ENCODE measurements around the gene TNNI2.
A peak's percentile ranks its signal among the peaks of the same experiment; 100 is the strongest.

The TNNI2 gene

DNA sequence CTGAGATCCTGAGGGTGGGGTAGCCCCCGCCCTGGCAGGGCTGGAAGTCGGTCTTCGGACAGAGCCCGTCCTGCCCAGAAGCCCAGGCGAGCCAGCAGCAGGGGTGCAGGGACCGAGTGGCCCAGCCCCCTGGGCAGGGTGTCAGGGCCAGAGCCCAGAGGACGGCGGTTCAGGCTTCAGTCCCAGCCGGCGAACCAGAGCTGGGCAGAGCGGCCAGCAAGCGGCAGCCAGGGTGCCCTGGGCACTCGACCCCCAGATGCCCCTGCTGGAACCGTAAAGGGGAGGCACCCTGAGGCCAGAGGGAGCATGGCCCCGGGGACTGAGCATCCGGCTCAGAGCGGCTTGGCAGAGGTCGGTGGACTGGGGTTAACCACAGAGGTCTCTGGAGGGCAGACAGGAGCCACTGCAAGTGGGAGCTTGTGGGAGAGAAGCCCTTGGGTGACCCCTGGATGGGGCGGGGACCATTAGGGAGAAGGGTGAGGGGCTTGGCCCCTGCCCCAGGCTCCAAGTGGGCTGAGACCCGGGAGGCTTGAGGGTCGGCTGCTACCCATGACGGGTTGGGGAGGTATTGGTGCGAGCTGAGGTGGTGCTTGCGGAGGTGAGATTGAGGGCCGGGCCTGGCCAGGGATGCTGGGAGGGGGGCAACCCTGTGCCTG lies 30.0 kb downstream of the TNNI2 start:
- H3K4me3 ChIP-seq (ENCODE audit: low read depth, low read length) = no peak overlapping the region
- peak; percentile 44 for DNase-seq (ENCODE audit: low read depth)
- TF ChIP-seq, protein P1, sequence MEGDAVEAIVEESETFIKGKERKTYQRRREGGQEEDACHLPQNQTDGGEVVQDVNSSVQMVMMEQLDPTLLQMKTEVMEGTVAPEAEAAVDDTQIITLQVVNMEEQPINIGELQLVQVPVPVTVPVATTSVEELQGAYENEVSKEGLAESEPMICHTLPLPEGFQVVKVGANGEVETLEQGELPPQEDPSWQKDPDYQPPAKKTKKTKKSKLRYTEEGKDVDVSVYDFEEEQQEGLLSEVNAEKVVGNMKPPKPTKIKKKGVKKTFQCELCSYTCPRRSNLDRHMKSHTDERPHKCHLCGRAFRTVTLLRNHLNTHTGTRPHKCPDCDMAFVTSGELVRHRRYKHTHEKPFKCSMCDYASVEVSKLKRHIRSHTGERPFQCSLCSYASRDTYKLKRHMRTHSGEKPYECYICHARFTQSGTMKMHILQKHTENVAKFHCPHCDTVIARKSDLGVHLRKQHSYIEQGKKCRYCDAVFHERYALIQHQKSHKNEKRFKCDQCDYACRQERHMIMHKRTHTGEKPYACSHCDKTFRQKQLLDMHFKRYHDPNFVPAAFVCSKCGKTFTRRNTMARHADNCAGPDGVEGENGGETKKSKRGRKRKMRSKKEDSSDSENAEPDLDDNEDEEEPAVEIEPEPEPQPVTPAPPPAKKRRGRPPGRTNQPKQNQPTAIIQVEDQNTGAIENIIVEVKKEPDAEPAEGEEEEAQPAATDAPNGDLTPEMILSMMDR (IDR thresholded peaks at IDR 0.05; ENCODE audit: low read depth, low read length) = no peak
- TF ChIP-seq POLR2A (IDR thresholded peaks at IDR 0.05; ENCODE audit: extremely low read depth, insufficient read length) (no peak), MYC (IDR thresholded peaks at IDR 0.05; ENCODE audit: low read depth, low read length) (no peak)
- TF ChIP-seq, protein P2, sequence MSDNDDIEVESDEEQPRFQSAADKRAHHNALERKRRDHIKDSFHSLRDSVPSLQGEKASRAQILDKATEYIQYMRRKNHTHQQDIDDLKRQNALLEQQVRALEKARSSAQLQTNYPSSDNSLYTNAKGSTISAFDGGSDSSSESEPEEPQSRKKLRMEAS (IDR thresholded peaks at IDR 0.05; ENCODE audit: low read depth, low read length) = no peak

DNA sequence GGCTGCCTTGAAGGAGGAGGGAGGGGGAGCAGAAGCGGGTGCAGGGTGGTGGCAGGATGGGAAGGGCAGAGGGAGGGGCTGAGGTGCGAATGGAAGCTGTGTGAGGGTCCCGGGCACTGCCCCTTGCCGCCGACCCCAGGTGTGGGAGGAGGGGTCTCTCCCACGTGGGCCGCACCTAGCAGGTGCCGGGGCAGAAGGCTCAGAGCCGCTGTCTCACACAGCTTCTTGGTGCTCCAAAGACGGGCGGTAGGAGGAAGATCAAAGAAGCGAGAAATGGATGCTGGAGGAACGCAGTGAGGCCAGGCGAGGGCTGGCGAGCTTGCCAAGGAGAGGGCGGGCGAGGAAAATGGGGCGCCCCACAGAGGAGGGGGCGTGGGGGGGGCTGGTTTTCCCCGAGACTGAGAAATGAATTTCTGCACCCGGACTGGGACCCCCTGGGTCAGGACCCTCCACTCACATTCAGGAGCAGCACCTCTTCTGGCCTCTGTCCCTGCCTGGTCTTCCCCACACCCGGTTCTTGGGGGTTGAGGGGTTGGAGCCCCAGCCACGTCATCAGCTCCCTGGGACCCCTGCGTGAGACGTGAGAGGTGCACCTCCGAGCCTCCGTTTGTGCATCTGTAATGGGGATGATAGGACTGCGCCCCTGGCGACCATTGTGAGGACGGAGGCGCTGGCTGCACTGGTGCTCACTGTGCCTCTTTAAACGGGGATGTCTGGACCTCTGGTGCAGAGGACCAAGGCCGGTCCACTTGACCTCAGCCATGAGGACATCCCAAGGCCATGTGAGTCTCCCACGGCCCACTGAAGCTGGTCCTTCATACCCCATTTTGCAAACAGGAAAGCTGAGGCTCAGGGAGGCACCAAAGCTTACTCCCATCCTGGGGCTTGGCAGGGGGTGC lies 30.9 kb downstream of the TNNI2 start:
- TF ChIP-seq, protein P1 (IDR thresholded peaks at IDR 0.05; ENCODE audit: low read depth, low read length) = peak; percentile 40
- no peak for TF ChIP-seq MYC (IDR thresholded peaks at IDR 0.05; ENCODE audit: low read depth, low read length)
- no peak for DNase-seq (ENCODE audit: low read depth)
- no peak overlapping the region for H3K4me3 ChIP-seq (ENCODE audit: low read depth, low read length)

DNA sequence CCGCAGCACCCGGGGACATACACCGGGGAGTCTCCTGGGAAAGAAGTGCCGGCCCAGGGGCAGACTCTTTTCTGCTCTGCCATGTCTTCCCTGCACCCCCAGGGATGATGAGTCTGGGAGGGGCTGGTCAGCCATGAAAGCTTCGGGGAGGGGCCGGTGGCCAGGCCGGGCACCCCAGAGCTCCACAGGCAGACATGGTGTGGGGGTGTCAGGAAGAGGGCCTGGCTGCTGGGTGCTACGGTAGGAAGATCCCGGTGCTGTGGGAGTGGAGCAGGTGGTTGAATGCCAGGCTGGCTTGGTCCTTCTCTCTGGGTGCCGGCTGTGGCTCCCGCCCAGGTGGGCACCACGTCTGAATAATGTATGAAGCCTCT lies 31.5 kb downstream of the TNNI2 start:
- TF ChIP-seq, protein P2 (IDR thresholded peaks at IDR 0.05; ENCODE audit: low read depth, low read length) = no peak
- TF ChIP-seq MYC (IDR thresholded peaks at IDR 0.05; ENCODE audit: low read depth, low read length) = no peak
- H3K4me3 ChIP-seq (ENCODE audit: low read depth, low read length) = no peak overlapping the region
- no peak for DNase-seq (ENCODE audit: low read depth)

DNA sequence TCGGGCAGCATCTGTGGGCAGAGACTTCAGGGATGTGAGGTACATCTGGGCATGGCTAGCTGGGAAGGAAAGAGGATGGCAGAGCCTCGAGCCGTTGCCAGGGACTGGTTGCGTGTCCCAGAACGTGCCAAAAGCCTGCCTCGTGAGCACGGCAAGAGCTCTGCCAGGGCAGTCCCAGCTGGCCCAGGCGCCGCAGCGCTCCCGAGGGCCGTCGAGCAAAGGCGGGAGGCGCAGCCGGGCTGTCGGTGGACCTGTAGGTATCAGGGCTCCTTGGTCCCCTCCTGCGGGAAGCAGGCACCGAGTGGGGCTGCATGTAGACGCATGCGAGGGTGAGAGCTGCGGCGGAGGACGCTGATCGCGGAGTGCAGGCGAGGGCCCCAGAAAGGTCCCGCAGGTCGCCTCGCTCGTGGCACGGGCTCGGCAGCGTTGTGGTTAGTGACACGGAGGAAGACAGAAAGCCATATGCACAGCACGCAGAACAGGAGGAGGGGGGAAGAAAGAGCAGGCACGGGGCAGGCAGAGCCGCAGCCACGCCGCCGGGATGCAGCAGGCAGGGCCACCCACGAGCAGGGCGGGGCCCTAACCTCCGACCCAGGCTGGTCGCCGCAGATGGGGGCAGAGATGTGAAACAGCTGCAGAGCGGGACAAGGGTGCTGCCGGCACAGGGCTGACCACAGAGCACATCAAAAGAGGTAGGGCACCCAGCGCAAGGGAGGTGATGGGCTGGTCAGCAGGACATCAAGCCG lies 32.1 kb downstream of the TNNI2 start:
- DNase-seq (ENCODE audit: low read depth) = peak; percentile 46

DNA sequence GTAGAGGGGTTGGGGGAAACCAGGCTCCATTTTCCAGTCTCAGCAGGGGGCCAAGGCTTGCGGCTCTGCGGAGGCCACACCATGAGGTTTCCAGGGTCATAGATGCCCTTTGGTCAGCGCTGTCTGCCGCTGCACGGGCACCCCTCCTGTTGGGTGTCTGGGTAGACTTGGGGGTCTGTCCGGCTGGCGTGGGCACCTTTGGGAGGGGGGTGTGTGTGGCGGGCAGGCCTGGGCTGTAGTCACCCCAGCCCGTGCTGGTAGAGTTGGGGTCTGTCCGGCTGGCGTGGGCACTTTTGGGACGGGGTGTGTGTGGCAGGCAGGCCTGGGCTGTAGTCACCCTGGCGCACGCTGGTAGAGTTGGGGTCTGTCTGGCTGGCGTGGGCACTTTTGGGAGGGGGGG lies 32.8 kb downstream of the TNNI2 start:
- no peak for DNase-seq (ENCODE audit: low read depth)
- no peak overlapping the region for H3K4me3 ChIP-seq (ENCODE audit: low read depth, low read length)
- no peak for TF ChIP-seq MYC (IDR thresholded peaks at IDR 0.05; ENCODE audit: low read depth, low read length)
- TF ChIP-seq, protein P2 (IDR thresholded peaks at IDR 0.05; ENCODE audit: low read depth, low read length) = no peak
- no peak for TF ChIP-seq POLR2A (IDR thresholded peaks at IDR 0.05; ENCODE audit: extremely low read depth, insufficient read length)
- TF ChIP-seq, protein P1 (IDR thresholded peaks at IDR 0.05; ENCODE audit: low read depth, low read length) = no peak

More for the DNA sequence above, 32.1 kb downstream of the TNNI2 start:
- H3K4me3 ChIP-seq (ENCODE audit: low read depth, low read length) = no peak overlapping the region
- TF ChIP-seq POLR2A (IDR thresholded peaks at IDR 0.05; ENCODE audit: extremely low read depth, insufficient read length) = no peak
- TF ChIP-seq, protein P1 (IDR thresholded peaks at IDR 0.05; ENCODE audit: low read depth, low read length) = no peak
- TF ChIP-seq MYC (IDR thresholded peaks at IDR 0.05; ENCODE audit: low read depth, low read length) = no peak
- TF ChIP-seq, protein P2 (IDR thresholded peaks at IDR 0.05; ENCODE audit: low read depth, low read length) = no peak

All from NB4 (cell line).